Astrocyte (in vitro differentiated cells and primary cell): ENCODE measurements around the gene TUBA8. TPM values are rescaled to one million over a fixed set of nuclear protein-coding genes. Genes with fewer than 3 reads are reported as not detected.

Experiments
- total RNA-seq: library from RNA; stranded (reverse); gene quantifications from 2 replicates; pipeline ENCODE4 v1.2.1, GENCODE V29; 2021

The TUBA8 gene
- total RNA-seq, 1 donor from 2014 or later = 0.79 TPM

Other genes starting within 250 kb of the TUBA8 start
- gene MICAL3, start 86.2 kb upstream of the TUBA8 start, total RNA-seq = 101 and 113 TPM in 2 replicates
- 41.7 and 41.9 TPM in 2 replicates for gene PEX26, start 32.8 kb upstream of the TUBA8 start, total RNA-seq
- gene USP18, start 39.4 kb downstream of the TUBA8 start, total RNA-seq = 78.7 and 87.1 TPM in 2 replicates